ENCODE data around the gene PPARA. TPM values are rescaled to one million over a fixed set of nuclear protein-coding genes. Genes with fewer than 3 reads are reported as not detected.

Gene PPARA
- polyA plus RNA-seq, 3 donors = 3.7 to 6.3 (median 4.9) TPM

- Histone ChIP-seq H3K9me3 (replicated peaks in 1 of 2; ENCODE audit: control insufficient read depth in 1 of 2, insufficient read depth in 1 of 2, low read length in 2 of 2) (peaks cover 0 to 9% of the 10 kb centered on the region in 2 donors), H3K9ac (ENCODE audit: insufficient read depth, low read length, poor library complexity, severe bottlenecking) (no peak overlapping the region), H3K4me2 (replicated peaks; ENCODE audit: extremely low read depth, low read length, poor library complexity, severe bottlenecking) (no peak overlapping the region), H3K27me3 (ENCODE audit: control insufficient read depth in 2 of 2, insufficient read depth in 2 of 2, low read length in 2 of 2) (no peaks in the 10 kb centered on the region), H3K4me3 (replicated peaks in 1 of 3; ENCODE audit: low read depth in 2 of 3, low read length in 3 of 3) (no peak overlapping the region), H3K27ac (ENCODE audit: low read depth in 1 of 2, low read length in 2 of 2) (no peak overlapping the region), H3K79me2 (ENCODE audit: insufficient read depth, low read length) (no peaks in the 10 kb centered on the region), H3K4me1 (ENCODE audit: control insufficient read depth in 1 of 2, insufficient read depth in 2 of 2, low read length in 2 of 2) (peaks cover 32 to 39% of the 10 kb centered on the region in 2 donors), H2AFZ (ENCODE audit: insufficient read depth, low read depth, low read length, poor library complexity, severe bottlenecking) (no peak overlapping the region), H3K36me3 (replicated peaks in 1 of 2; ENCODE audit: control insufficient read depth in 1 of 2, insufficient read depth in 2 of 2, low read length in 2 of 2) (peaks cover 24 to 50% of the 10 kb centered on the region in 2 donors), H4K20me1 (ENCODE audit: insufficient read depth, low read length) (no peaks in the 10 kb centered on the region)
- Mint-ChIP-seq H3K27ac (peak overlapping the region in 1 of 7 donors; percentile 15), H3K36me3 (peaks cover 56 to 66% of the 10 kb centered on the region in 2 donors), H3K4me1 (peaks cover 36% of the 10 kb centered on the region), H3K9me3 (peaks cover 5 to 11% (median 8%) of the 10 kb centered on the region in 7 donors), H3K4me3 (no peak overlapping the region), H3K27me3 (ENCODE audit: low read depth in 3 of 3) (peaks cover 0 to 1% (median 1%) of the 10 kb centered on the region in 3 donors)
- no peak for DNase-seq
- intact Hi-C loops (cut with micrococcal nuclease) = no loop called here
- 94% methylated on average over 31 of the region's 33 CpGs for WGBS (ENCODE audit: insufficient coverage)
- no peak for TF ChIP-seq CTCF (IDR thresholded peaks at IDR 0.05)
Observed at GRCh38 chr22:46289244-46289891, 139.0 kb downstream of the PPARA start.

GRCh38 chr22:46290121-46290842, 140.0 kb downstream of the PPARA start:
- Histone ChIP-seq H4K20me1 (ENCODE audit: insufficient read depth, low read length) (no peaks in the 10 kb centered on the region), H3K79me2 (ENCODE audit: insufficient read depth, low read length) (no peaks in the 10 kb centered on the region), H3K27me3 (ENCODE audit: control insufficient read depth in 2 of 2, insufficient read depth in 2 of 2, low read length in 2 of 2) (no peaks in the 10 kb centered on the region), H3K9me3 (replicated peaks in 1 of 2; ENCODE audit: control insufficient read depth in 1 of 2, insufficient read depth in 1 of 2, low read length in 2 of 2) (peaks cover 0 to 9% of the 10 kb centered on the region in 2 donors), H2AFZ (ENCODE audit: insufficient read depth, low read depth, low read length, poor library complexity, severe bottlenecking) (no peak overlapping the region), H3K27ac (ENCODE audit: low read depth in 1 of 2, low read length in 2 of 2) (no peak overlapping the region), H3K4me3 (replicated peaks in 1 of 3; ENCODE audit: low read depth in 2 of 3, low read length in 3 of 3) (no peak overlapping the region), H3K4me1 (ENCODE audit: control insufficient read depth in 1 of 2, insufficient read depth in 2 of 2, low read length in 2 of 2) (peaks cover 34 to 39% of the 10 kb centered on the region in 2 donors), H3K9ac (ENCODE audit: insufficient read depth, low read length, poor library complexity, severe bottlenecking) (no peak overlapping the region), H3K4me2 (replicated peaks; ENCODE audit: extremely low read depth, low read length, poor library complexity, severe bottlenecking) (no peak overlapping the region), H3K36me3 (replicated peaks in 1 of 2; ENCODE audit: control insufficient read depth in 1 of 2, insufficient read depth in 2 of 2, low read length in 2 of 2) (peaks cover 17 to 41% of the 10 kb centered on the region in 2 donors)
- DNase-seq = no peak
- Mint-ChIP-seq H3K4me1 (peaks cover 42% of the 10 kb centered on the region), H3K36me3 (peaks cover 49 to 57% of the 10 kb centered on the region in 2 donors), H3K4me3 (no peak overlapping the region), H3K9me3 (peaks cover 5 to 11% (median 8%) of the 10 kb centered on the region in 7 donors), H3K27me3 (ENCODE audit: low read depth in 3 of 3) (peaks cover 0 to 1% (median 1%) of the 10 kb centered on the region in 3 donors), H3K27ac (peak overlapping the region in 2 of 7 donors; percentile 80 to 81)
- 98% methylated on average over 15 of the region's 17 CpGs for WGBS (ENCODE audit: insufficient coverage)
- no peak for TF ChIP-seq CTCF (IDR thresholded peaks at IDR 0.05)
- intact Hi-C loops (cut with micrococcal nuclease) = loop anchor here (5.0 to 10.0 kb wide), 3 partner anchors 168 to 295 kb away; no protein-coding TSS in a partner anchor
